Measurements from ENCODE around the gene ZFP92.

Gene ZFP92

DNA sequence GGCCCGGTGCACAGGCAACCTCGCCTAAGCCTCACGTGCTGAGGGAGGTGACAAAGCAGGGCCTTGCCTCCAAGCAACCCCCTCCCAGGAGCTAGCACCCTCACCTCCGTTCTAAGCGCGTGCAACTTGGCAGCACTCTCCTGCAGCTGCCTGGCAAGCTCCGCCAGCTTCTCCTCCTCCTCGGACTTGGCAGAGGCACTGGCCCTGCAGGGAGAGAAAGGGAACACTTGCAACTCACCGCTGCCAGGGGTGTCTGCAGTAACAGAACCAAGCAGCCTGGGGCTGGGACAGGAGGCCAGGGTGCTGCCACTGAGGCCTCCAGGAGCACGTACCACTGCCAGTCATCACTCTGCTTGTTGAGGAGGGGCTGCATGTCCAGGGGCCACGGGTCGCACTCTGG, 44.9 kb downstream of the ZFP92 start:
- no peak for DNase-seq (ENCODE audit: low spot score)

DNA sequence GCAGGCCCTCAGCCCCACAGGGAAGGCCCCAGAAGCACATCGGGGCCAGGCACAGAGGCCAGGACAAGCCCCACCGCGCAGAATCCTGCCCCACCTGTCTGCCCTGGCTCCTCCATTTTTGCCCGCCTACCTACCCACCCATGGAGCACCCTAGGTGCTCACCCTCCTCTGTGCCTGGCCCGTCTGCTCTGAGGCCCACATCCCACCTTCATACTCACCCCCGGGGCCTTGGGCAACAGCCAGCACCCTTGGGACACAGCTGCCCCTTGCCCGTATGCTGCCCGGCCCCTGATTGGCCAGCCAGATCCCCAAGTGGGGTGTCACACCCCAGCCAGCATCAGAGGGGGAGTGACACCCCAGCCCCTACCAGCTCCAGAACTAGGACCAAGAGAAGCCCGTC, 45.4 kb downstream of the ZFP92 start:
- DNase-seq (ENCODE audit: low spot score): no peak

DNA sequence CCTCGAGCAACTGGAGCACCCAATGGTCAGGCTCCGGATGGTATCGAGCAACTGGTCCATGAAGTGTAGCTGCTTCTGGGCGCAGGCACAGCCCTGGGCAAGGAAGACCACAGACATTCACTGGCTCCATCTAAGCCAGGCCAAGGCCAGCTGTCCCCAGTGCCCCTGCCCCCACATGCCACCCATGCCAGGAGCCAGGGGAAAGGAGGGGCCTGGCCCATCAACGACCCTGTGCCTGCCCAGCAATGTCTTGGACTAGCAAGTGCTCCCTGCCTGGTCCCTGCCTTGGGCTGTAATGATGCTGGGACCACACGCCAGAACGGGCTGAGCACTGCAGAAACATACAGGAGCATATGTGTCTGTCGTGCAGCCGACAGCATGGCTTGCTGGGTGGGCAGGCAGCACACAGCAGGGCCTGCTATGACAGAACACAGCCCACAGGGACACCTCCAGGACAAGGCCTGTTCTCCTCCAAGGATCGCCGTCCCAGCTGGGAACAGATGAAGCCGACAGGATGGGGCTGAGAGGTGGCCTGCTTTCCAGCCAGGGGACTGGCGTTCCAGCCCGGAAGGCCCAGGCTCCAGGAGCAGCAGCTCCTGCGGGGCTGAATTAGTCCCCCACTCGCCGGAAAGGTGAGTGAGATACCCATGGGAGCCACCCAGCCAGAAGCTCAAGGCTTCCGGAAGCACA, 46.0 kb downstream of the ZFP92 start:
- DNase-seq (ENCODE audit: low spot score): no peak

DNA sequence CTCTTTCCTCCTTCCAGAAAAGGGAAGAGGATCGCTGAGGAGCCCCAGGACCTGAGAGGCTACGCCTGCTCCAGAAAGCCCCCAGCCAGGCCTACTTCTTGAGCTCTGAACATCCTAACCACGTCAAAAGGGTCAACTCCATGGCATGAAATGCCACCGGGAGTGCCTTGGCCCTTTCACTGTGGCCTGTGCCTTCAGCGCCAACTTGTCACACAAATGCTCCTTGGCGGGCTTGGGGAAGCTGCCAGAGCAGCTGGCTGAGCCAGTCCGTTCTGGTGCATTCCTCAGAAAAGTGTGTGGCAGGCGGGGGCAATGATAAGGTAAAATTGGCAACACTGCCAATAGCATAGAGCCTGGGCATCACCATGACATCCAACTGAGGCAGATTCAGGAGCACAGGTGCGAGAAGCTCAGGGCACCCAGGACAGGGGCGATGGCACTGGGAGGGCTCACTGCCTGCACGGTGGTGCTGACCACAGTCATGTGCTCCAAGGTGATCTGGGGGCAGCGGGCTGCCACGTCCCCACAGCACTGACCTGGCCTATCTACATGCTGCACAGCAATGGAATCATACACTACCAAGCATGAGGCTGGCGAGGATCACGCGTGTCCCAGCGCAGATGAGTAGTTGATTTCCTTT, 46.7 kb downstream of the ZFP92 start:
- DNase-seq (ENCODE audit: low spot score): no peak

DNA sequence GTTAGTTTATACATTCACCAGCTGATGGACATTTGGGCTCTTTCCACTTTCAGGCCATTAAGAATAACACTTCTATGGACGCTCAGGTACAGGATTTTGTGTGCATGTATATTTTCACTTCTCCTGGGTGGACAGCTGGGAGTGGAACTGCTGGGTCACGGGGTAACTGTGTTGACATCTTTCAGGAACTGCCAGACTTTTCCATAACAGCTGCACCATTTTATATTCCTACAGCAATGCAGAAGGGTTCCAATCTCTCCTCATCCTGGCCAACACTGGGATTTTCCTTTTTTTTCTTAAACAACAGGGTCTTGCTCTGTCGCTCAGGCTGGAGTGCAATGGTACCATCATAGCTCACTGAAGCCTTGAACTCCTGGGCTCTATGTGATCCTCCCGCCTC, 47.2 kb downstream of the ZFP92 start:
- DNase-seq (ENCODE audit: low spot score): no peak

DNA sequence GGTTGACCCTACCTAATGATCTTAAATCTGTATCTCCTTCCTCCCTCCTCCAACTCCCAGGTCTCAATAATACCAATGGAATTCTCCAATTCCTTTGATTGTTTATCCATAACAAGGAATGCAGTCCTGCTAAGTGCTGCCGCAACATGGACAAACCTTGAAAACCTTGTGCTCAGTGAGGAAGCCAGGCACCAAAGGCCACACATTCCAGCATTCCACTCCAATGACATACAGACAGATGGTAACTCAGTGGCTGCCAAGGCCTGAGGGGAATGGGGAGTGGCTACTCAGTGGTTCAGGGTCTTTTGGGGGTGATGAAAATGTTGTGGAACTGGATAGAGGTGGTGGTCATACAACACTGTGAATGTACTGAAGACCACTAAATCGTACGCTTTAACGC, 48.7 kb downstream of the ZFP92 start:
- no peak for DNase-seq (ENCODE audit: low spot score)

DNA sequence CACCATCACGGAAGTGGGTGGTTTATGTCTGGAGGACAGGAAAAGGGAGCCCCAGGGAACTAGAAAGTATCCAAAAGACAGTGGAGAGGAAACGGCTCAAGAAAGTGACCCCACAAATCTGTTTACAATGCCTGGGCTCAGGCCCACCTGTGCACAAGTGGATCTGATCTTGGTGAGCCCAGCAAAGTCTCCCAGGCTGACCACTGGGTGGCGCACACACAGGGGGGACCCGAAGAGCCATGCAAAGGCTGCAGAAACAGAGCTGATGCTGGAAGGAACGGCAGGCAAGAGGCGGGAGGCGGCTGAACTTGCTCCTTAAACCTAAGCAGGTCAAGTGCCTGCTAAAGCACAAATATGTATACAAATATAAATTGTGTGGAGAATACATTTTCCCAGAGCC, 49.6 kb downstream of the ZFP92 start:
- DNase-seq (ENCODE audit: low spot score): no peak
